CD14-positive monocyte (primary cell): ENCODE measurements around the gene STEAP3. TPM values are rescaled to one million over a fixed set of nuclear protein-coding genes. Genes with fewer than 3 reads are reported as not detected.

Source experiments
- DNase-seq, 3 donors: peaks; one replicate each; pipeline ENCODE4 v3.0.0-alpha.2; 2011 to 2022
- H2AFZ ChIP-seq: 2 replicates; pipeline ENCODE4 v1.6.0; 2012; ENCODE audit warnings: mild to moderate bottlenecking, low read depth, low read length, inconsistent platforms; ENCODE audit not compliant: insufficient read depth, poor library complexity, severe bottlenecking
- H3K27ac ChIP-seq, 2 donors: 1 replicate in 1 of 2; 2 replicates in 1 of 2; pipeline ENCODE4 v1.5.1; 2012 to 2013; ENCODE audit warnings: low read length in 2 of 2, control low read depth in 1 of 2, inconsistent platforms in 1 of 2, low read depth in 1 of 2, mild to moderate bottlenecking in 1 of 2
- H3K27me3 ChIP-seq, 2 donors: one replicate each; pipeline versions ENCODE4 v1.6.0 to v1.6.1; 2011 to 2013; ENCODE audit warnings: low read length in 2 of 2; ENCODE audit not compliant: control insufficient read depth in 2 of 2, insufficient read depth in 2 of 2
- H3K36me3 ChIP-seq, 2 donors: replicated peaks in 1 of 2; 1 replicate in 1 of 2; 2 replicates in 1 of 2; pipeline versions ENCODE4 v1.5.1 to v1.6.1; 2012 to 2013; ENCODE audit warnings: low read length in 2 of 2, control low read depth in 1 of 2, inconsistent platforms in 1 of 2, mild to moderate bottlenecking in 1 of 2; ENCODE audit not compliant: insufficient read depth in 2 of 2, control insufficient read depth in 1 of 2
- H3K4me1 ChIP-seq, 2 donors: 1 replicate in 1 of 2; 2 replicates in 1 of 2; pipeline versions ENCODE4 v1.5.1 to v1.6.1; 2012 to 2013; ENCODE audit warnings: low read length in 2 of 2, control low read depth in 1 of 2, inconsistent platforms in 1 of 2, mild to moderate bottlenecking in 1 of 2, moderate library complexity in 1 of 2; ENCODE audit not compliant: insufficient read depth in 2 of 2, control insufficient read depth in 1 of 2
- H3K4me2 ChIP-seq: replicated peaks from 2 replicates; pipeline ENCODE3; 2012; ENCODE audit warnings: low read length, moderate library complexity, mild to moderate bottlenecking; ENCODE audit not compliant: poor library complexity, severe bottlenecking; ENCODE audit errors: extremely low read depth
- H3K4me3 ChIP-seq, 3 experiments: fragments of 200-600 bp in 1 of 3; sonication (generic) in 1 of 3; replicated peaks in 1 of 3; 1 replicate in 2 of 3; 2 replicates in 1 of 3; pipeline ENCODE4 v1.5.1; 2011 to 2013; ENCODE audit warnings: low read length in 3 of 3, mild to moderate bottlenecking in 3 of 3, control low read depth in 2 of 3, low read depth in 2 of 3, inconsistent platforms in 1 of 3, moderate library complexity in 1 of 3
- H3K79me2 ChIP-seq: 2 replicates; pipeline ENCODE4 v1.6.0; 2012; ENCODE audit warnings: mild to moderate bottlenecking, control low read depth, inconsistent platforms, low read length, moderate library complexity; ENCODE audit not compliant: insufficient read depth
- H3K9ac ChIP-seq: 2 replicates; pipeline ENCODE4 v1.6.0; 2017; ENCODE audit warnings: low read length, mild to moderate bottlenecking; ENCODE audit not compliant: insufficient read depth, poor library complexity, severe bottlenecking
- H3K9me3 ChIP-seq, 2 donors: replicated peaks in 1 of 2; 1 replicate in 1 of 2; 2 replicates in 1 of 2; pipeline versions ENCODE4 v1.5.1 to v1.6.1; 2012 to 2013; ENCODE audit warnings: low read length in 2 of 2, control low read depth in 1 of 2; ENCODE audit not compliant: control insufficient read depth in 1 of 2, insufficient read depth in 1 of 2
- H4K20me1 ChIP-seq: 2 replicates; pipeline ENCODE4 v1.6.0; 2012; ENCODE audit warnings: mild to moderate bottlenecking, low read length, control low read depth, moderate library complexity; ENCODE audit not compliant: insufficient read depth
- H3K27ac Mint-ChIP-seq, 7 donors: one replicate each; pipeline ENCODE4 v1.8.0; 2020; ENCODE audit warnings: mild to moderate bottlenecking in 7 of 7, mixed read lengths in 7 of 7, moderate library complexity in 6 of 7, inconsistent platforms in 2 of 7
- H3K27me3 Mint-ChIP-seq, 3 donors: one replicate each; pipeline ENCODE4 v1.8.0; 2021 to 2022; ENCODE audit warnings: low read depth in 3 of 3, mild to moderate bottlenecking in 3 of 3, mixed read lengths in 3 of 3, moderate library complexity in 3 of 3, inconsistent platforms in 1 of 3
- H3K36me3 Mint-ChIP-seq, 2 donors: one replicate each; pipeline ENCODE4 v1.8.0; 2020; ENCODE audit warnings: mixed read lengths in 2 of 2, inconsistent platforms in 1 of 2, mild to moderate bottlenecking in 1 of 2
- H3K4me1 Mint-ChIP-seq: one replicate; pipeline ENCODE4 v1.8.0; 2020; ENCODE audit warnings: mild to moderate bottlenecking, mixed read lengths
- H3K4me3 Mint-ChIP-seq, 2 donors: one replicate each; pipeline ENCODE4 v1.8.0; 2020; ENCODE audit warnings: mild to moderate bottlenecking in 2 of 2, mixed read lengths in 2 of 2, moderate library complexity in 1 of 2
- H3K9me3 Mint-ChIP-seq, 7 donors: one replicate each; pipeline ENCODE4 v1.8.0; 2020 to 2022; ENCODE audit warnings: mixed read lengths in 7 of 7, mild to moderate bottlenecking in 6 of 7, moderate library complexity in 6 of 7, inconsistent platforms in 2 of 7
- CTCF ChIP-seq: fragments of 200-600 bp; IDR thresholded peaks from one replicate; pipeline ENCODE4 v1.8.0; 2022; ENCODE audit warnings: antibody characterized with exemption, mild to moderate bottlenecking
- WGBS: methylation state at CpG from one replicate; pipeline ENCODE4 v1.1.5; 2013; ENCODE audit warnings: missing lambda C conversion rate; ENCODE audit not compliant: insufficient coverage; 5-methylcytosine and 5-hydroxymethylcytosine counted together
- intact Hi-C, 2 donors: fragments of 100-400 bp; cut with micrococcal nuclease; formaldehyde crosslinking; loops; one replicate each; pipeline versions ENCODE4 v1.15.0 to v1.15.1; 2023
- polyA plus RNA-seq, 3 donors: library from polyadenylated mRNA; depleted of rRNA in 1 of 3; unstranded in 2 of 3; stranded (reverse) in 1 of 3; fragments of 300-500 nt in 2 of 3; fragments of >200 nt in 1 of 3; fragmentation: Illumina TruSeq in 2 of 3; gene quantifications; 1 replicate in 2 of 3; 2 replicates in 1 of 3; pipeline ENCODE4 v1.2.3, GENCODE V29; 2012 to 2021

STEAP3 gene
- polyA plus RNA-seq, 3 donors, result 3.0 to 10.7 (median 3.3) TPM

GRCh38 chr2:119252186-119253113, 28.8 kb downstream of the STEAP3 start:
- intact Hi-C loops, result no loop called here
- Mint-ChIP-seq H3K4me3 (no peak overlapping the region), H3K27ac (no peak overlapping the region), H3K27me3 (peaks cover 0 to 4% (median 0%) of the 10 kb centered on the region in 3 donors), H3K9me3 (peaks cover 0 to 2% (median 0%) of the 10 kb centered on the region in 7 donors), H3K4me1 (no peaks in the 10 kb centered on the region), H3K36me3 (peaks cover 55 to 58% of the 10 kb centered on the region in 2 donors)
- Histone ChIP-seq H3K9ac (no peak overlapping the region), H3K4me2 (no peak overlapping the region), H3K36me3 (peaks cover 20 to 95% of the 10 kb centered on the region in 2 donors), H2AFZ (no peak overlapping the region), H3K27ac (no peak overlapping the region), H3K9me3 (no peaks in the 10 kb centered on the region), H3K4me1 (no peaks in the 10 kb centered on the region), H3K27me3 (no peaks in the 10 kb centered on the region), H3K4me3 (no peak overlapping the region), H4K20me1 (no peaks in the 10 kb centered on the region), H3K79me2 (no peaks in the 10 kb centered on the region)
- 83% methylated on average over 5 of the region's 12 CpGs for WGBS
- TF ChIP-seq CTCF, result no peak
- no peak for DNase-seq

GRCh38 chr2:119253114-119253702, 29.6 kb downstream of the STEAP3 start:
- WGBS, result no CpG with 5 or more reads among the region's 2 CpGs
- no peak overlapping the region for H3K9ac ChIP-seq
- peaks cover 0 to 2% (median 0%) of the 10 kb centered on the region in 7 donors for H3K9me3 Mint-ChIP-seq
- peak overlapping the region in 1 of 7 donors; percentile 37 for H3K27ac Mint-ChIP-seq
- no peak overlapping the region for H3K4me2 ChIP-seq
- intact Hi-C loops, result no loop called here
- H3K4me1 ChIP-seq, result no peaks in the 10 kb centered on the region
- no peak overlapping the region for H2AFZ ChIP-seq
- no peak overlapping the region for H3K4me3 ChIP-seq
- TF ChIP-seq CTCF, result no peak
- peaks cover 53 to 59% of the 10 kb centered on the region in 2 donors for H3K36me3 Mint-ChIP-seq
- H3K36me3 ChIP-seq, result peaks cover 20 to 93% of the 10 kb centered on the region in 2 donors
- H3K9me3 ChIP-seq, result no peaks in the 10 kb centered on the region
- H3K4me1 Mint-ChIP-seq, result no peaks in the 10 kb centered on the region
- no peak overlapping the region for H3K4me3 Mint-ChIP-seq
- H3K79me2 ChIP-seq, result no peaks in the 10 kb centered on the region
- H3K27ac ChIP-seq, result no peak overlapping the region
- no peaks in the 10 kb centered on the region for H4K20me1 ChIP-seq
- H3K27me3 Mint-ChIP-seq, result peaks cover 0 to 4% (median 0%) of the 10 kb centered on the region in 3 donors
- DNase-seq, result no peak
- no peaks in the 10 kb centered on the region for H3K27me3 ChIP-seq
